MCF 10A (cell line): ENCODE measurements around the gene KIAA1328. TPM values are rescaled to one million over a fixed set of nuclear protein-coding genes. Genes with fewer than 3 reads are reported as not detected.

Source experiments
- BruUV-seq: library from RNA; stranded (reverse); fragments of 400-500 nt; replicated peaks from 2 replicates; lab custom pipeline; 2021; lab: Mats Ljungman, UMichigan
- CTCF ChIA-PET: fragments of 300-600 bp; sonication (Branson Sonifier 250); formaldehyde crosslinking; extraction: SDS; loops from one replicate; lab custom pipeline; 2021; ENCODE audit warnings: antibody characterized with exemption, inconsistent platforms; lab: Yijun Ruan, JAX
- POLR2A ChIA-PET: fragments of 300-600, 350-650 bp; sonication (Branson Sonifier 250); formaldehyde crosslinking; extraction: SDS; loops from one replicate; lab custom pipeline; 2020; ENCODE audit warnings: antibody characterized with exemption, inconsistent platforms; lab: Yijun Ruan, JAX
- DNase-seq: peaks from one replicate; pipeline ENCODE4 v3.0.0-alpha.2; 2018; ENCODE audit not compliant: unreplicated experiment
- H3K27ac Mint-ChIP-seq: one replicate; pipeline ENCODE4 v1.8.0; 2022; ENCODE audit warnings: mild to moderate bottlenecking, low read depth, mixed read lengths; ENCODE audit not compliant: unreplicated experiment
- H3K27me3 Mint-ChIP-seq: one replicate; pipeline ENCODE4 v1.8.0; 2022; ENCODE audit warnings: mixed read lengths; ENCODE audit not compliant: insufficient read depth, unreplicated experiment
- H3K36me3 Mint-ChIP-seq: one replicate; pipeline ENCODE4 v1.8.0; 2022; ENCODE audit warnings: mild to moderate bottlenecking, moderate library complexity, mixed read lengths; ENCODE audit not compliant: insufficient read depth, unreplicated experiment
- H3K4me1 Mint-ChIP-seq: one replicate; pipeline ENCODE4 v1.8.0; 2022; ENCODE audit warnings: mixed read lengths; ENCODE audit not compliant: insufficient read depth, unreplicated experiment
- H3K4me3 Mint-ChIP-seq: one replicate; pipeline ENCODE4 v1.8.0; 2022; ENCODE audit warnings: mild to moderate bottlenecking, moderate library complexity, mixed read lengths; ENCODE audit not compliant: unreplicated experiment
- H3K9me3 Mint-ChIP-seq: one replicate; pipeline ENCODE4 v1.8.0; 2022; ENCODE audit warnings: mixed read lengths; ENCODE audit not compliant: unreplicated experiment
- CTCF ChIP-seq: fragments of 200-600 bp; IDR thresholded peaks from one replicate; pipeline ENCODE4 v1.8.0; 2022; ENCODE audit warnings: antibody characterized with exemption, mild to moderate bottlenecking; ENCODE audit not compliant: unreplicated experiment
- intact Hi-C: fragments of 100-400 bp; cut with micrococcal nuclease; formaldehyde crosslinking; loops from 2 replicates; pipeline ENCODE4 v1.14.1; 2022
- total RNA-seq: library from RNA; stranded (reverse); gene quantifications from 2 replicates; pipeline ENCODE4 v1.2.3, GENCODE V29; 2022

Gene KIAA1328
- total RNA-seq, 1 experiment from 2014 or later, result 4.1 TPM

- no peak for DNase-seq
These were observed 424.7 kb downstream of the KIAA1328 start for GRCh38 chr18:37253394-37254235.

GRCh38 chr18:37254236-37254754, 425.4 kb downstream of the KIAA1328 start:
- CTCF ChIA-PET, result no interaction called here
- Mint-ChIP-seq H3K27me3 (peaks cover 35% of the 10 kb centered on the region), H3K4me1 (no peaks in the 10 kb centered on the region), H3K36me3 (peaks cover 3% of the 10 kb centered on the region), H3K4me3 (peak overlapping the region; percentile 9), H3K27ac (no peak overlapping the region), H3K9me3 (no peaks in the 10 kb centered on the region)
- intact Hi-C loops, result no loop called here
- BruUV-seq, result no TSS peak
- no peak for DNase-seq
- TF ChIP-seq CTCF, result no peak
- POLR2A ChIA-PET, result no interaction called here

More at GRCh38 chr18:37253394-37254235, 424.7 kb downstream of the KIAA1328 start:
- no peak overlapping the region for H3K27ac Mint-ChIP-seq
- CTCF ChIA-PET, result no interaction called here
- intact Hi-C loops, result no loop called here
- H3K9me3 Mint-ChIP-seq, result no peaks in the 10 kb centered on the region
- no peak overlapping the region for H3K4me3 Mint-ChIP-seq
- no peak for TF ChIP-seq CTCF
- BruUV-seq, result no TSS peak
- H3K4me1 Mint-ChIP-seq, result no peaks in the 10 kb centered on the region
- H3K27me3 Mint-ChIP-seq, result peaks cover 29% of the 10 kb centered on the region
- POLR2A ChIA-PET, result no interaction called here
- peaks cover 7% of the 10 kb centered on the region for H3K36me3 Mint-ChIP-seq

DNA sequence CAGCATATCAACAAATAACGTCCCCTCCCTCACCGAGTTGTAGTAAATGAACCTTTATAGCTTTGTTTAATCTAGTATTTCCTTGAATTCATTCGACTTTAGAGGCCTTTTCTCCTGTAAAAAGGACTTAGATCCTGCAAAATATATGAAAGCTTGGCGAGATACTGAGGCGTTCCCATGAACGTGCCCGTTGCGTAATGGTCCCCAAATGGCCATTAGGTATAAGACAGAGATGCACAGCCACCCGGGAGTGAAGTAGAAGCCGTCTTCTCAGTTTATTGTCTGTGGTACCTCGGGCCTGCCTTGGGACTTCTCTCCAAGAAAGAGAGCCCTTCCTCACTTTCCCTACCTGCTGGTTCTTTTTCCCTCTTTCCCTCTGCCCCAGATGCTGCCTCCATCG, 426.0 kb downstream of the KIAA1328 start:
- Mint-ChIP-seq H3K9me3 (no peaks in the 10 kb centered on the region), H3K4me1 (no peaks in the 10 kb centered on the region), H3K36me3 (no peaks in the 10 kb centered on the region), H3K27me3 (peaks cover 35% of the 10 kb centered on the region), H3K4me3 (no peak overlapping the region), H3K27ac (no peak overlapping the region)
- no TSS peak for BruUV-seq
- POLR2A ChIA-PET, result no interaction called here
- CTCF ChIA-PET, result no interaction called here
- no peak for TF ChIP-seq CTCF
- DNase-seq, result no peak
- intact Hi-C loops, result no loop called here

GRCh38 chr18:37258131-37258530, 429.2 kb downstream of the KIAA1328 start:
- DNase-seq, result no peak
- intact Hi-C loops, result no loop called here
- no TSS peak for BruUV-seq
- Mint-ChIP-seq H3K27me3 (peaks cover 35% of the 10 kb centered on the region), H3K27ac (no peak overlapping the region), H3K9me3 (no peaks in the 10 kb centered on the region), H3K4me3 (no peak overlapping the region), H3K4me1 (no peaks in the 10 kb centered on the region), H3K36me3 (no peaks in the 10 kb centered on the region)
- POLR2A ChIA-PET, result no interaction called here
- CTCF ChIA-PET, result interaction anchor here (0.7 kb wide), 1 partner anchor 11 kb away, joined by 3 read pairs; no protein-coding TSS in a partner anchor
- no peak for TF ChIP-seq CTCF
